Trophoblast cell (in vitro differentiated cells and primary cell): Measurements from ENCODE around the gene RPRML.
"Not testable (repeated sequence)": the region's sequence is repeated elsewhere in the genome, so short reads cannot be mapped to it uniquely, and the experiment has no call there.

ENCODE experiments used
- DNase-seq, 2 donors: peaks; one replicate each; pipeline ENCODE4 v3.0.0-alpha.2; 2016
- H2AFZ ChIP-seq: 2 replicates; pipeline ENCODE4 v1.6.1; 2013; ENCODE audit warnings: low read length, moderate library complexity, mild to moderate bottlenecking; ENCODE audit not compliant: insufficient read depth, poor library complexity
- H2AK5ac ChIP-seq: 2 replicates; pipeline ENCODE4 v1.6.1; 2013; ENCODE audit warnings: mild to moderate bottlenecking, low read length
- H2BK120ac ChIP-seq: 2 replicates; pipeline ENCODE4 v1.6.1; 2013; ENCODE audit warnings: low read length, mild to moderate bottlenecking, moderate library complexity; ENCODE audit not compliant: insufficient read depth, poor library complexity
- H2BK12ac ChIP-seq: 2 replicates; pipeline ENCODE4 v1.6.1; 2013; ENCODE audit warnings: mild to moderate bottlenecking, low read length, moderate library complexity
- H2BK5ac ChIP-seq: 2 replicates; pipeline ENCODE4 v1.6.1; 2013; ENCODE audit warnings: low read length, low read depth, moderate library complexity, mild to moderate bottlenecking; ENCODE audit not compliant: poor library complexity
- H3K14ac ChIP-seq: 2 replicates; pipeline ENCODE4 v1.6.1; 2013; ENCODE audit warnings: mild to moderate bottlenecking, low read length
- H3K18ac ChIP-seq: 2 replicates; pipeline ENCODE4 v1.6.1; 2013; ENCODE audit warnings: mild to moderate bottlenecking, low read length
- H3K23ac ChIP-seq: 2 replicates; pipeline ENCODE4 v1.6.1; 2013; ENCODE audit warnings: low read length
- H3K27ac ChIP-seq: 2 replicates; pipeline ENCODE4 v1.5.1; 2013; ENCODE audit warnings: low read depth, mild to moderate bottlenecking, inconsistent platforms, low read length, moderate library complexity
- H3K27me3 ChIP-seq: 2 replicates; pipeline ENCODE4 v1.6.1; 2013; ENCODE audit warnings: inconsistent platforms, mild to moderate bottlenecking, low read length, moderate library complexity; ENCODE audit not compliant: insufficient read depth
- H3K36me3 ChIP-seq, 2 experiments: 1 replicate in 1 of 2; 2 replicates in 1 of 2; pipeline ENCODE4 v1.6.1; 2013; ENCODE audit warnings: low read length in 2 of 2, mild to moderate bottlenecking in 2 of 2, moderate library complexity in 1 of 2; ENCODE audit not compliant: insufficient read depth in 2 of 2, control insufficient read depth in 1 of 2
- H3K4ac ChIP-seq: 2 replicates; pipeline ENCODE4 v1.6.1; 2013; ENCODE audit warnings: low read depth, mild to moderate bottlenecking, low read length, moderate library complexity
- H3K4me1 ChIP-seq, 2 experiments: 1 replicate in 1 of 2; 2 replicates in 1 of 2; pipeline ENCODE4 v1.6.1; 2013; ENCODE audit warnings: low read length in 2 of 2, mild to moderate bottlenecking in 2 of 2, moderate library complexity in 1 of 2; ENCODE audit not compliant: insufficient read depth in 2 of 2, control insufficient read depth in 1 of 2
- H3K4me2 ChIP-seq: 2 replicates; pipeline ENCODE4 v1.6.1; 2013; ENCODE audit warnings: inconsistent platforms, mild to moderate bottlenecking, low read length, moderate library complexity
- H3K4me3 ChIP-seq: 2 replicates; pipeline ENCODE4 v1.5.1; 2013; ENCODE audit warnings: mild to moderate bottlenecking, low read depth, low read length, inconsistent platforms
- H3K79me1 ChIP-seq: one replicate; pipeline ENCODE4 v1.6.1; 2013; ENCODE audit warnings: low read length
- H3K79me2 ChIP-seq: 2 replicates; pipeline ENCODE4 v1.6.1; 2013; ENCODE audit warnings: low read length, mild to moderate bottlenecking; ENCODE audit not compliant: control insufficient read depth, insufficient read depth, poor library complexity
- H3K9ac ChIP-seq: 2 replicates; pipeline ENCODE4 v1.6.1; 2013; ENCODE audit warnings: mild to moderate bottlenecking, low read length
- H3K9me3 ChIP-seq: 2 replicates; pipeline ENCODE4 v1.6.1; 2013; ENCODE audit warnings: low read depth, mild to moderate bottlenecking, control low read depth, inconsistent platforms, low read length; ENCODE audit not compliant: insufficient read depth
- H4K12ac ChIP-seq: 2 replicates; pipeline ENCODE4 v1.6.1; 2013; ENCODE audit warnings: low read depth, mild to moderate bottlenecking, low read length, moderate library complexity
- H4K8ac ChIP-seq: 2 replicates; pipeline ENCODE4 v1.6.1; 2013; ENCODE audit warnings: low read depth, mild to moderate bottlenecking, low read length, moderate library complexity
- H4K91ac ChIP-seq: one replicate; pipeline ENCODE4 v1.6.1; 2013; ENCODE audit warnings: low read depth, mild to moderate bottlenecking, low read length, moderate library complexity
- WGBS: extraction: QIAGEN DNeasy Blood & Tissue Kit; methylation state at CpG from one replicate; pipeline ENCODE4 v1.1.7; 2013; ENCODE audit warnings: missing lambda C conversion rate; ENCODE audit not compliant: insufficient read length, insufficient coverage; ENCODE audit errors: extremely low coverage; 5-methylcytosine and 5-hydroxymethylcytosine counted together

RPRML gene

GRCh38 chr17:46994993-46995392 lies 15.9 kb upstream of the RPRML start:
- Histone ChIP-seq H2BK120ac (no peak overlapping the region), H3K9me3 (no peaks in the 10 kb centered on the region), H3K23ac (no peak overlapping the region), H2AK5ac (no peak overlapping the region), H3K14ac (no peak overlapping the region), H2BK12ac (no peak overlapping the region), H3K27ac (no peak overlapping the region), H3K27me3 (no peaks in the 10 kb centered on the region), H3K4me3 (no peak overlapping the region), H4K12ac (no peak overlapping the region), H3K79me2 (no peaks in the 10 kb centered on the region), H3K18ac (no peak overlapping the region), H3K9ac (no peak overlapping the region), H3K4me2 (no peak overlapping the region), H4K8ac (no peak overlapping the region), H3K4ac (no peak overlapping the region), H2BK5ac (no peak overlapping the region), H3K4me1 (no peaks in the 10 kb centered on the region), H3K79me1 (no peaks in the 10 kb centered on the region), H4K91ac (no peak overlapping the region), H3K36me3 (no peaks in the 10 kb centered on the region), H2AFZ (no peak overlapping the region)
- no peak for DNase-seq
- no CpG with 5 or more reads among the region's 2 CpGs for WGBS

- Histone ChIP-seq H3K36me3 (no peaks in the 10 kb centered on the region), H2BK5ac (no peak overlapping the region), H3K4me1 (no peaks in the 10 kb centered on the region), H3K9ac (no peak overlapping the region), H3K23ac (no peak overlapping the region), H2BK12ac (no peak overlapping the region), H3K14ac (no peak overlapping the region), H3K18ac (no peak overlapping the region), H2BK120ac (no peak overlapping the region), H3K79me2 (no peaks in the 10 kb centered on the region), H2AK5ac (no peak overlapping the region), H3K9me3 (no peaks in the 10 kb centered on the region), H4K8ac (no peak overlapping the region), H4K91ac (no peak overlapping the region), H3K79me1 (no peaks in the 10 kb centered on the region), H4K12ac (no peak overlapping the region), H2AFZ (no peak overlapping the region), H3K27me3 (no peaks in the 10 kb centered on the region), H3K4ac (no peak overlapping the region), H3K27ac (no peak overlapping the region), H3K4me2 (no peak overlapping the region), H3K4me3 (no peak overlapping the region)
- WGBS: no CpG with 5 or more reads among the region's 1 CpG
- no peak for DNase-seq
Measured at GRCh38 chr17:46991617-46992016, 12.6 kb upstream of the RPRML start.

GRCh38 chr17:46989637-46990431 lies 10.8 kb upstream of the RPRML start:
- Histone ChIP-seq H3K4ac (no peak overlapping the region), H3K9ac (no peak overlapping the region), H3K4me3 (no peak overlapping the region), H3K27ac (no peak overlapping the region), H3K79me2 (no peaks in the 10 kb centered on the region), H3K36me3 (no peaks in the 10 kb centered on the region), H2BK5ac (no peak overlapping the region), H2BK12ac (no peak overlapping the region), H4K8ac (no peak overlapping the region), H3K14ac (no peak overlapping the region), H3K18ac (no peak overlapping the region), H2AFZ (no peak overlapping the region), H3K9me3 (no peaks in the 10 kb centered on the region), H3K4me2 (no peak overlapping the region), H4K12ac (no peak overlapping the region), H3K23ac (no peak overlapping the region), H2BK120ac (no peak overlapping the region), H2AK5ac (no peak overlapping the region), H3K27me3 (no peaks in the 10 kb centered on the region), H4K91ac (no peak overlapping the region), H3K4me1 (no peaks in the 10 kb centered on the region), H3K79me1 (no peaks in the 10 kb centered on the region)
- WGBS: no CpG with 5 or more reads among the region's 11 CpGs
- no peak for DNase-seq

GRCh38 chr17:46987927-46988326 lies 8.9 kb upstream of the RPRML start:
- H3K4me2 ChIP-seq, H3K27me3 ChIP-seq, H3K4me3 ChIP-seq, H4K12ac ChIP-seq, H3K27ac ChIP-seq, H2BK120ac ChIP-seq, H4K8ac ChIP-seq, H3K36me3 ChIP-seq, H3K79me2 ChIP-seq, H3K4me1 ChIP-seq, H3K4ac ChIP-seq, H3K14ac ChIP-seq, H3K9me3 ChIP-seq, H3K18ac ChIP-seq, H2BK12ac ChIP-seq, DNase-seq, H2AK5ac ChIP-seq, H4K91ac ChIP-seq, H2AFZ ChIP-seq, H2BK5ac ChIP-seq, H3K9ac ChIP-seq, H3K79me1 ChIP-seq, H3K23ac ChIP-seq: not testable (repeated sequence)
- no CpG with 5 or more reads among the region's 5 CpGs for WGBS
